ENCODE measurements around the gene TRIM54.

The TRIM54 gene

GRCh38 chr2:27304488-27305240 is 22.4 kb downstream of the TRIM54 start:
- no peak for TF ChIP-seq EZH2phosphoT487 (IDR thresholded peaks at IDR 0.05; ENCODE audit: borderline replicate concordance)
- no peak for TF ChIP-seq CTCF (conservative IDR thresholded peaks at IDR 0.05; ENCODE audit: low read length)

GRCh38 chr2:27305516-27305915 is 23.3 kb downstream of the TRIM54 start:
- H4K20me1 ChIP-seq (ENCODE audit: insufficient read depth, low read length, poor library complexity, severe bottlenecking) = no peaks in the 10 kb centered on the region
- no peaks in the 10 kb centered on the region for H3F3A ChIP-seq (ENCODE audit: low read depth)
- H3K9ac ChIP-seq (ENCODE audit: low read depth, low read length, poor library complexity, severe bottlenecking) = no peak overlapping the region
- no peaks in the 10 kb centered on the region for H3K36me3 ChIP-seq (ENCODE audit: insufficient read depth, low read length)
- H3K4me1 ChIP-seq (ENCODE audit: insufficient read depth, low read length, poor library complexity, severe bottlenecking) = no peaks in the 10 kb centered on the region
- TF ChIP-seq CTCF (conservative IDR thresholded peaks at IDR 0.05; ENCODE audit: low read length) = no peak
- no peak for TF ChIP-seq EZH2phosphoT487 (IDR thresholded peaks at IDR 0.05; ENCODE audit: borderline replicate concordance)
- H3K9me3 ChIP-seq (ENCODE audit: insufficient read depth, low read depth, low read length) = no peaks in the 10 kb centered on the region
- H3K79me2 ChIP-seq (ENCODE audit: insufficient read depth, low read length) = no peaks in the 10 kb centered on the region
- H3K9me2 ChIP-seq (replicated peaks; ENCODE audit: low read depth, low read length) = no peaks in the 10 kb centered on the region
- H3K27me3 ChIP-seq (ENCODE audit: insufficient read depth, low read length, poor library complexity, severe bottlenecking) = no peaks in the 10 kb centered on the region
- no peak overlapping the region for H3K4me3 ChIP-seq (ENCODE audit: low read length, poor library complexity, severe bottlenecking)
- no peak overlapping the region for H3K4me2 ChIP-seq (ENCODE audit: low read depth, low read length, poor library complexity, severe bottlenecking)
- no peak overlapping the region for H2AFZ ChIP-seq (ENCODE audit: low read length)

More at GRCh38 chr2:27304488-27305240, 22.4 kb downstream of the TRIM54 start:
- Histone ChIP-seq H3K36me3 (ENCODE audit: insufficient read depth, low read length) (no peaks in the 10 kb centered on the region), H3K9me3 (ENCODE audit: insufficient read depth, low read depth, low read length) (no peaks in the 10 kb centered on the region), H3K4me2 (ENCODE audit: low read depth, low read length, poor library complexity, severe bottlenecking) (no peak overlapping the region), H3K4me3 (ENCODE audit: low read length, poor library complexity, severe bottlenecking) (no peak overlapping the region), H3K27me3 (ENCODE audit: insufficient read depth, low read length, poor library complexity, severe bottlenecking) (no peaks in the 10 kb centered on the region), H3K9ac (ENCODE audit: low read depth, low read length, poor library complexity, severe bottlenecking) (no peak overlapping the region), H3K9me2 (replicated peaks; ENCODE audit: low read depth, low read length) (no peaks in the 10 kb centered on the region), H3K4me1 (ENCODE audit: insufficient read depth, low read length, poor library complexity, severe bottlenecking) (no peaks in the 10 kb centered on the region), H4K20me1 (ENCODE audit: insufficient read depth, low read length, poor library complexity, severe bottlenecking) (no peaks in the 10 kb centered on the region), H3K79me2 (ENCODE audit: insufficient read depth, low read length) (no peaks in the 10 kb centered on the region), H2AFZ (ENCODE audit: low read length) (no peak overlapping the region), H3F3A (ENCODE audit: low read depth) (no peaks in the 10 kb centered on the region)

GRCh38 chr2:27306136-27306535 is 23.9 kb downstream of the TRIM54 start:
- Histone ChIP-seq H3K4me2 (ENCODE audit: low read depth, low read length, poor library complexity, severe bottlenecking) (no peak overlapping the region), H3K9me3 (ENCODE audit: insufficient read depth, low read depth, low read length) (no peaks in the 10 kb centered on the region)

More at GRCh38 chr2:27306136-27306535, 23.9 kb downstream of the TRIM54 start:
- Histone ChIP-seq H3K4me1 (ENCODE audit: insufficient read depth, low read length, poor library complexity, severe bottlenecking) (no peaks in the 10 kb centered on the region), H3K79me2 (ENCODE audit: insufficient read depth, low read length) (no peaks in the 10 kb centered on the region), H4K20me1 (ENCODE audit: insufficient read depth, low read length, poor library complexity, severe bottlenecking) (no peaks in the 10 kb centered on the region), H3K9ac (ENCODE audit: low read depth, low read length, poor library complexity, severe bottlenecking) (no peak overlapping the region), H2AFZ (ENCODE audit: low read length) (no peak overlapping the region), H3F3A (ENCODE audit: low read depth) (no peaks in the 10 kb centered on the region), H3K9me2 (replicated peaks; ENCODE audit: low read depth, low read length) (no peaks in the 10 kb centered on the region), H3K27me3 (ENCODE audit: insufficient read depth, low read length, poor library complexity, severe bottlenecking) (no peaks in the 10 kb centered on the region), H3K36me3 (ENCODE audit: insufficient read depth, low read length) (no peaks in the 10 kb centered on the region), H3K4me3 (ENCODE audit: low read length, poor library complexity, severe bottlenecking) (no peak overlapping the region)
- TF ChIP-seq EZH2phosphoT487 (IDR thresholded peaks at IDR 0.05; ENCODE audit: borderline replicate concordance) (no peak), CTCF (conservative IDR thresholded peaks at IDR 0.05; ENCODE audit: low read length) (no peak)
